GM21526 (cell line): Measurements from ENCODE around the gene CYP27C1.

Source experiments
- ATAC-seq: cut with Tn5 transposase; IDR thresholded peaks from one replicate; pipeline ENCODE4 v1.9.1; 2021; ENCODE audit warnings: moderate library complexity; ENCODE audit not compliant: unreplicated experiment, low FRiP score

Gene CYP27C1

DNA sequence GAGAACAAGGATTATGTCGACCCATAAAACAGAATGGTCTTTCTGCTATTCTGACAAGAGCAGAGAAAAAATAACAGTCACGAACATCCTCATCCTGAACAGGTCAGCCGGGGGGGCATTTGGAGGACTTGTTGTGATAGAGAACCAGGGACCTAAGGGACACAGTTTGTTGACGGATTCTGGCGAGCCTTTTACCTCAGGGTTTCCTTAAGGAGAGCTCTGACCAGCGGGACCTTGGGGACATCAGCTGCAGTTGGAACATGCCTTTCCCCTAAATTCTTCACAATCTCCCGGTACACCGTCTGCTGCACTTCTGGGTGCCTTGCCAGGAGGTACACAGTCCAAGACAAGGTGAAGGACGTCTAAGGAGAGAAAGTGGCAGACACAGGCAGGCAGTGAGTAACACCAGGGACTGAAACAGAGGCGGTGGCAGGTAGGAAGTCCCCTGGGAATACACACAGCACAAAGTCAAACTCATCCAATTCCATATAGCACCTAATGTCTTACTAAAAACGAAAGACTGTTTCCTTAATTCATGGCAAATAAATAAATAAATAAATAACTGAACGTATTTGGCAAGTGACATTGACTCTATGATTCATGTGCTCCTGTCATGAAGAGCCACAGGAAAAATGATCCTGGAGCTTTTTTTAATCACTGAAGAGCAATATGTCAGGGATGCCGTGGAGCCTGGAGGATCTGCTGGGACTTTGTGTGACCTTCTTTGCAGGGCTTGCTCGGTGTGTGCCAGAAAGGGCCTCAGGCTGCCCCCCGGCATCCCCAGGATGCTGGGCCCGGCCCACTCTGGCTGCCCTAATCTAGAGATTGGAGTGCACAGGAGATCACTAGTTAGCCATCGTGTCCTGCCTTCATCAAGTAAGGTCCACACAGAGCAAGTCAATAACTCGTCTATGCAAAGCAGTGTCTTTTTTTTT, 24.7 kb downstream of the CYP27C1 start:
- ATAC-seq, result no peak

DNA sequence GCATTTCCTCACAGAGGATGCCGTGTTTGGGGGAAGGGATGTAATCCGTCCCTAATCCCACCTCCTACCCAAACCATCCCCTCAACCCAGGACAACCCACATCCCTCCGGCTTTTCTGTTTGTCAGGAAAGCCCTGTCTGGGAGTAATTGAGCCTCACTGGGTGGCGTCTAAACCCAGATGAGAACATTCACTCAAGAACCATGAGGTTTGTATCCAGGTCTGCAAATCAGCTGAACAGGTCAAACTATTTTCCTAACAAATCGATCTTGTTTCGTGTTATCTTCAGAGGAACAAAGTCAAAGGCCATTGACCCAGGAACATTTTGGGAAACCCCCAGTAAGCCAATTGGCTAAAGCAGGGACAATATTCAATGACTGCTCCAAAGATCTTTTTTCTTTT, 25.7 kb downstream of the CYP27C1 start:
- ATAC-seq, result no peak

DNA sequence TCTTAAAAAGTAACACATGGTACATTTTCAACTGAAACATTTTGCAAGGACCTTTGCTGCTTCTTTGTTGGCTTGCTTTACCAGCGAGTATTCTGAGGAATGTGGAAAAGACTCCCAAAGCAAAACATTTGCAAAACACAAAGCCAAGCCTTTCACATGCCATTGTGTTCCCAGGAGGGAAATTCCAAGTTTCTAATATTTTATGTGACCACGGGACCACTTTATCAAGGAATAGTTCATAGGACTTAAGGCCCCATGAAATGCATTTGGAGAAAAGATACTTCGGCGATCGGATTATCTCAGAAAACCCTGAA, 26.2 kb downstream of the CYP27C1 start:
- ATAC-seq, result no peak

GRCh38 chr2:127193164-127193966, 26.7 kb downstream of the CYP27C1 start:
- no peak for ATAC-seq

- ATAC-seq, result no peak
Measured at GRCh38 chr2:127191331-127192219, 28.5 kb downstream of the CYP27C1 start.

DNA sequence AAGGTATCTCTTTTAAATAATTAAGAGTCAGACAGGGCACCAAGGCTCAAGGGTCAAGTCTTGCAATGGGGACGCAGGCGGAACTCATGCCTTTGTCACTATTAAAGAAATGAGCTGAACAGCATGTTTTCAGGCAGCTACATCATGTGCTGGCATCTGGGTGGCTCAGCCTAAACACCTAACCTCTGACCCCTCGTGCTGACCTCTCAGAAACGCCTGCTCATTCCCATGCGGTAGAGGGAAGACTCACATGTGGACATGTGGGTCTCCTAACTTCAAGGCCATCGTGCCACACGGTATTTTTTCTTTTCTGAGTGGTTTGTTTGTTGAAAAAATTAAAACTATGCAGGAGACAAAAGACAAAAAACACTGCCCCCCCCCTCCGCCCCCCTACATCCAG, 31.3 kb downstream of the CYP27C1 start:
- no peak for ATAC-seq

GRCh38 chr2:127187831-127188230, 32.3 kb downstream of the CYP27C1 start:
- no peak for ATAC-seq

DNA sequence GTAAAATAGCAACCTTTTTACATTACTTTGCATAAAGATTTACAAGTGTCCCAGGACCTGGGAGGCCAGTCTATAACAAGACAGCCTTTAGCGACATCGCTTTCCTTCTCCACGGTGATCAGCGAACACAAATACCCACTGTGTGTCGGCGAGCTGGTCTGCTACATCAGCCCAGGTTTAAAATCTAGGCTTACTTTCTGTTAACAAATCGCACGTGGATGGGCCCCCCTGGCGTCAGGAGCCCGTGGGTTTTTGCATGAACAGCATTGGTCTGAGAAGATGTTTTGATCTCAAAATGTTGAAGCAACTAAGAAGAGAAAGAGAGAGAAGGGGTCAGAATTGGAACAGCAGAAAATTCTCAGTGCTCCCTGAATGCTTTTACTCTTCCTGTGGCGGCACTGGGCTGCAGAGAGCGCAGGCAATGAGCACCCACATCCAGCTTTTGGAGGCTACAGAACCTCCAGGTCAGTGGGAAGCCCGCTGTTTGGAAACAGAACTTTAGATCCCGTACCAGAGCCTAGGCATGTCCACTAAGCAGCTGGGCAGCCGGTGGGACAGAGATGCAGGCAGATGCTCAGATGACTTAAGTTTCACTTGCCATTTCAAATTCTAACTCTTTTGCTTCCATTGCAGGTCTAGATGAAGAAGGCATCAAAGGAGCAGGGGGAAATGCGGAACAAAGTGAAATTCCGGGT, 32.9 kb downstream of the CYP27C1 start:
- no peak for ATAC-seq

GRCh38 chr2:127185705-127186104, 34.4 kb downstream of the CYP27C1 start:
- no peak for ATAC-seq

DNA sequence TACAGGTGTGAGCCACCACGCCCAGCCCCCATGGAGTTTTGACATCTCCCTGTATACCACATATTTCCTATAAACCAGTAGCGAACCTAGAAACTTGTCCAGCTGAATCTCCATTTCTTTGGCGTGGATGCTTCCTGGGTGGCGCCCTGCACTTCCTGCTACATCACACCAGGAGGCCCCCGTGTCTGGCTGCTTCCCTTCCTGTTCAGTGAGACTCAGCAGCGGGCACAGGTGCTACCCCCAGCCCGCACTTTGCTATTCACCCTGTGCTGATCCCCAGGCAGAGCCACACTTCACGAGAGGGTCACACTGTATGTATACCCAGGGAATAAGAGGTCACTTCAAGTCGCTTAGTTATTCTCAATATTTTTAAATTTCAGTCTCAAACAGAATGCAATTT, 35.0 kb downstream of the CYP27C1 start:
- no peak for ATAC-seq

DNA sequence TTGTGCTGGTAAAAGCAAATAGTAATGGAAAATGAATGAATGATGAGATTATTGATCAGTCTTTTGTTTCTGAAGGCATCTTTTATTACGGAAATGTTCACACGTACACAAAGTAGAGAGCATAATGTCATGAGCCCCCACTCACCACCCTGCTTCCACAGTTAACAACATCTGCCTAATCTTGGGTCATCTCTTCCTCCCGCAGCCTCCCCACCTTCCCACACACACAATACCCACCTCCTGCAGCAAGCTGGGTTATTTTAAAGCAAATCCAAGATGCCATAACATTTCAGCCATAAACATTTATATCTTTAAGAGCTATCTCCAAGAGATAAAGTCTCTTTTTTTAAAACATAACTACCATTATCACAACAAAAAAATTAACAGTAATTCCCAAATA, 36.3 kb downstream of the CYP27C1 start:
- ATAC-seq, result no peak

DNA sequence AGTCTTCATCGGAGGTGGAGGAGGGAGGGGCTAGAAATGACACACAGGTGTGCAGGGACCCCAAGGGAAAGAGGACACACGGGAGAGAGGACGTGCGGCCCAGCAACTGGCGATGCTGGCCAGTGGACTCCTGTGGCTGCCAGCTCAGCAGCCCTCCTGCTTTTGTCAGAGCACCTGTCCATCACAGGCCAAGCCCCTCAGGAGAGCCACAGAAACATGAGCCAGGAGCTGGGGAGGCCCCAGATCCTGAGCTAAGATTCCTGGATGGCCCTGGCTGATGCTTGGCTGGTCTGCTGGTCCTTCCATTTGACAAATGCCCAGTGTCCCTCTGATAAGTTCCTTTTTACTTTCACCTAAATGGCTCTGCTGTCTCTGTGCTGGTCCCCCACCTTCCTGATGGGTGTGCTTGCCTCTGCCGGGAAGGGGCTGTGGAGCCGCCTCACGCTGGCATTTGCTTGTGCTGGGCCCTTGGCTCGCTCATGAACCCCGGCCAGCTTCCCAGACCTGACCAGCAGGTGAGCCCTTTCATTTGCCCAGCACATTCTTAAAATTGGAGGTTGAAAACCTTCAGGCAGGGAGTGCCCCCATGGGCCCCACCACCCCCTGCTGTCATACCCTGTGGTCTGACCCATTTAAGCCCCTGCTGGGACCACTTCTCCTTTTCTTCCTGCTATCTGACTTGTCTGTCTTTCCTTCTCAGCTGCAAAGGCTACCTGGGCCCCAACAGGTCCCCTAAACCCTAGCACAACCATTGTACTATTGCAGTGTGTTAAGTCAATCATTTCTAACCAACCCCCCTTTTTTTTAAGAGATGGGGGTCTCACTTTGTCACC, 37.3 kb downstream of the CYP27C1 start:
- ATAC-seq, result no peak

- no peak for ATAC-seq
Measured at GRCh38 chr2:127181851-127182250, 38.2 kb downstream of the CYP27C1 start.

- ATAC-seq, result no peak
Measured at GRCh38 chr2:127179766-127180165, 40.3 kb downstream of the CYP27C1 start.

DNA sequence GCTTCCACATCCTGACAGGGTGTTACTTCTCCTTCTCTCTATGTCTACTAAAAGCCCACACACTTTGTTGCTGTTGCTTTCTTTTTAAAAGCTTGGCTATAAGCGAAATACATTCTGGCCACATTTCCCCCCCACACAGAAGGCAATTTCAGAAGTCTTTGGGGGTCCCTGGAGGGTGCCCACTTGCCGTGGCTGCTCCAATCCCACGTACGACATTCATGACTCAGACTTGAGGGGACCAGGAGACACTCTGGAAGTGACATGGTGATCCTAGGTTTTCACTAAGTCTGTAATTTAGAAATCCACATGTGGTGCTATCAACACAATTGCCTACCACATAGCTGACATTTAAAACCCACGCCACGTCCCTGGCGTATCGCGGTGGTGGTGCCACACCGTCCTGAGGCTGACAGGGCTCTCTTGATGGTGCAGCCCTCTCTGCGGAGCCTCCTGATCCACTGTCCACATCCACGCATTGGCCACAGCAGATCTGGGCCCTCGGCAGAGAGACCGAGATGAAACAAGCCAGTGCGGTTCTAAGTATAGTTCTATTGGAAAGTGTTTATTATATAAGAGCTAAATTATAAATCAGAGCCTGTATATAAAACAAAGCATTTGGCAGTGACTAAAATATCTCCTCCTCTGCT, 42.4 kb downstream of the CYP27C1 start:
- ATAC-seq, result no peak

DNA sequence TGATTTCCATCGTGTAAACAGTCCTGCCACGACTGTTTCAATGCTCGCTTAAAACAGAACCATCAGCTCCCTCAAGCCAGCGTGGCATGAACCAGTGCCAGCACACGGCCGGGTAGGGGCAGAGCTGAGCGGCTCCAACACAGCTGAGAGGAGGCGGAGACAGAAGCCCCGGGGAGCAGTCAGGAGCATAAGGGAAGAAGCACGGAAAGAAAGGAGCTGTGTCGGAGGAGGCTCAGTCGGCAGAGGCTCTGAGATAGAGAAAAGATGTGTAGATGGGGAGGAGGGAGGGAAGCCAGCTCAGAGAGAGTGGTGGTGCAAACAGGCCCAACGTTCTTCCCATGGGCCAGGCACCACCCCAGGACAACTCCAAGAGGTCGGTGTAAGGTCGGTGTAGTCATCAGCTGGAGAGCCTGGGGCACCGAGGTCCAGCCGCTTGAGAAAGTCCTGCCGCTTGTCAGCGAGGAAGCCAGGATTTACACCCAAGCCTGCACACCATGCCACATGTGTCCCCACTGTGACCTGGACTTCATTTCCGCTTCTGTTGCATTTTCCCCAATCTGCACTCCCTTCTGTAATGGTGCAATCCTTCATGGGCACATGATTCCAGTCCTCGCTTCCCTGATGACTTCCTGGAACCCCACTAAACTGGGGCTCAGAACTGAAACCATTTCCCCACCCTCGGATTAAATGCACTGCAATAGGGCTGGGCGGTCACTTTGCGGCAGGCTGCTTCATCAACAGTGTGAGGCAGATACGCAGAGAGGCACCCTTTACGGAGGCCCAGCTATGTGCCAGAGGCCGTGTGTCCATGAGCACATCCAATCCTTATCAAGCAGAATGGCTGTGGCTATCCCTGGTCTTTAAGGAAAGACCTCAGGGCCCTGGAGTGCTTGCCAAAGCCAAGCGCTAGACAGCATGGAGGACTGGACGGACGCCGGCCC, 43.5 kb downstream of the CYP27C1 start:
- ATAC-seq, result no peak

- ATAC-seq, result no peak
Measured at GRCh38 chr2:127175751-127176354, 44.2 kb downstream of the CYP27C1 start.
